NCI-H2227 (cell line): ENCODE measurements around the gene ADAMTS13.

ENCODE experiments used
- DNase-seq: peaks from one replicate; lab custom pipeline; 2025; ENCODE audit not compliant: unreplicated experiment; lab: John Stamatoyannopoulos, UW

ADAMTS13 gene

GRCh38 chr9:133470988-133471387, 48.8 kb downstream of the ADAMTS13 start:
- no peak for DNase-seq

- DNase-seq = no peak
These were observed 49.5 kb downstream of the ADAMTS13 start for GRCh38 chr9:133471551-133472276.

- DNase-seq = no peak
These were observed 50.1 kb downstream of the ADAMTS13 start for GRCh38 chr9:133472277-133472645.

- DNase-seq = no peak
These were observed 50.7 kb downstream of the ADAMTS13 start for GRCh38 chr9:133472753-133473378.

DNA sequence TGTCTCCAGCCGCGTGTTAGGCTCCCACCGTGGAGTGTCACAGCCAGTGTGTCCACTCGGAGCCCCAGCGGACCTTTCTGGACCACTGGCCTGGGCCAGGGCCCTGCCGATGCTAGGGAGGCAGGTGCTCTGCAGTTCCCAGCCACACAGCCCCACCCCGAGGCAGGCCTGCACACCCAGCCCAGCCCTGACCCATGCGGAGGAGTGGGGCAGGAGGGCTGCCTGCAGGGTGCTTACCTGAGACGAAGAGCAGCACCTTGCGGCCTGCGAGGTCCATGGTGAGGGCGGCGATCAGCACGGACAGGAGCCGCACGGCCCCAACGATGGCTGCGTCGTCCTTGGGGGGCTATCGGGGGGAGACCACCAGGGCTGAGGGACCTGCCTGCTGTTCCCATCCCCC, 51.6 kb downstream of the ADAMTS13 start:
- no peak for DNase-seq

DNA sequence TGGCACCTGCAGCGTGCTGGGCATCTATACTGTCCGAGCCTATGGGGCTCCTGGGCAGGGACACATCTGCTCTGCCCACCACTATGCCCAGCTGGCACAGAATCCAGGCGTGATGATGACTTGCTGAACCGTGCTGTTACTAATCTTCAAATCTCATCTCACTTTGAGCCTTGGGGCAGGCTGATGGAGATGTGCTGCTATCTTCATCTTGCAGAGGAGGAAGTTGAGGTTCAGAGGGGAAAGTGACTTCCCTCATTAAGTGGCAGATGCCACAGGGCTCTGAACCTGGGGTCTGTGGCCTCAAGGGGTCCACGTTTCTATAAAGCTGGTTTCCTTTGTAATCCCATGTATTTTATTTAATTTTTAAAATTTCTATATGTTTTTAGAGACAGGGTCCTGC, 52.0 kb downstream of the ADAMTS13 start:
- DNase-seq = no peak

GRCh38 chr9:133474853-133475252, 52.7 kb downstream of the ADAMTS13 start:
- no peak for DNase-seq

GRCh38 chr9:133475292-133476012, 53.3 kb downstream of the ADAMTS13 start:
- DNase-seq = no peak

GRCh38 chr9:133476036-133476931, 54.1 kb downstream of the ADAMTS13 start:
- DNase-seq = no peak

DNA sequence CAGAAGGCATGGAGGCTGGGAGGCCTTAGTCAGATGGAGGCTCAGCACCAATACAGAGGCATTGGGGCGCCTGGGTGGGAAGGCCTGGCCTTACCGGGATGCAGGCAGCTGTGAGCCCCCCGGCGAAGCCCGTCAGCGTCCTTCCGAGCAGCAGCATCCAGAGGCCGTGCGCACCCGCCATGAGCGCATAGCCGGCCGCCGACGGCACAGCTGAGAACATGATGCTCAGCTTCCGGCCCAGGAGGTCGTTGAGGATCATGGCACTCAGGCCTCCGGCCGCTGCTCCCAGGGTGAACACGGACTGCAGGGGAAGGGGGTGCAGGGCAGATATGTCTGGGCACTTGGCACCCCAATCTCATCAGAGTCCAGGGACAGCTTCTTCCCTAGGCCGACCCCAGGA, 54.8 kb downstream of the ADAMTS13 start:
- DNase-seq = no peak

GRCh38 chr9:133477461-133477860, 55.3 kb downstream of the ADAMTS13 start:
- no peak for DNase-seq

DNA sequence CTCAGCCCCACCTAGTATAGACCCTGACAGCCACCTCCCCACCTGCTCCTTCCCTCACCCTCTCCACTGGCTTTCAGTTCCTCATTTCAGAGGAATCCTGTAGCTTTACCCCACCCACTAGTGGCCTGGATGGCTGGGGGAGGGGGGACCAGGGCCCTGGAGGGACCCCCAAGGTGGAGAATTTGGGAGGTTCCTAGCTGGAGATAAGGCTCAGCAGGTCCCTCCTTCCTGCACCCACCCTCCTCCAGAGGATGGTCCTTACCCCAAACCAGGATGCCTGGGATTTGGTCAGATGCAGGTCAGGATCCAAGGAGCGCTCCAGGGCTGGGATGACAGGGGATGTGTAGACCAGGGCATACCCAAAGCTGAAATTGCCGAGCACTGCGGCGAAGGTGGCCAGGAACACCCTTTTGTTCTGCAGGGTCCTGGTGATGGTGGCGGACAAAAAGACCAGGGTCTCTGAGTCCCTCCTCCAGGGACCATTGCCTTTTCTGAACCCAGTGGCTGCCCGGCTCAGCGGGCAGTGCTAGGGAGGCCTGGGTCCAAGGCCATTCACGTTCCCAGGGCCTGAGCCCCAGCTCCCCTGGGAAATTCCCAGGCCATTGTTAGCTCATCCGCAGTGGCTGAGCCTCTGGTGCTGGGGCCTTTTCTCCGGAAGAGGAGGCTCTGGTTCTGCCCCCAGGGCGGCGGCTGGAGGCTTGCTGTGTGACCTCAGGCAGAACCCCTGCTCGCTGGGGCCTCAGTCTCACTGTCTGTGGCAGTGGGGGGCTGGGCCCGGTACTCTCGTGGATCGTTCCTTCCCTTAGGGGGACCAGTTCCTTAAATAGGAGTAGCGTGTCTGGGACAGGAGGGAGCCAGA, 56.1 kb downstream of the ADAMTS13 start:
- DNase-seq = no peak

- DNase-seq = peak; percentile 84
These were observed 56.9 kb downstream of the ADAMTS13 start, which contains the start of gene SLC2A6 for GRCh38 chr9:133478851-133479711. SLC2A6 (minus strand) TSS chr9:133479099; CDS start chr9:133479059, 40 bp downstream.

- DNase-seq = no peak
These were observed 61.4 kb downstream of the ADAMTS13 start for GRCh38 chr9:133483611-133484010.

- peak; percentile 19 for DNase-seq
These were observed 62.7 kb downstream of the ADAMTS13 start for GRCh38 chr9:133484671-133485437.

GRCh38 chr9:133485531-133486260, 63.5 kb downstream of the ADAMTS13 start:
- no peak for DNase-seq

DNA sequence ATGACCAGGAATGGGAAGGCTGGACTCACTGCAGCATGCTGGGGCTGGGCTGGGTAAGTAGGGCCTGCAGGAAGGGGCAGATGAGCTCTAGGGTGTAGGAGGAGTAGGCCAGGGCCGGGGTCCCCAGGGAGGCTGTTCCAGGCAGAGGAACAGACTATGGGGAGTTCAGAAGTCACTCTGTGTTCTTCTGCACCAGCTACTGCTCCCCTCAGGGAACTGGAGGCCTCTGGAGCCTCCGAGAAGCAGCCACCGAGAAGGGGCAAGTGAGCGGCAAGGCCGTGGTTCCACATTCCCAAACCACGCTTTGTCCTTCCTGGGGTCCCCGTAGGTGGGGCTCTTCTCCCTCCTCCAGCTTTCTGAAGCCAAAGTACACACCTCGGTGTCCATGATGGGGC, 65.2 kb downstream of the ADAMTS13 start:
- no peak for DNase-seq
